ENCODE measurements around the gene DYRK3.

The DYRK3 gene

DNA sequence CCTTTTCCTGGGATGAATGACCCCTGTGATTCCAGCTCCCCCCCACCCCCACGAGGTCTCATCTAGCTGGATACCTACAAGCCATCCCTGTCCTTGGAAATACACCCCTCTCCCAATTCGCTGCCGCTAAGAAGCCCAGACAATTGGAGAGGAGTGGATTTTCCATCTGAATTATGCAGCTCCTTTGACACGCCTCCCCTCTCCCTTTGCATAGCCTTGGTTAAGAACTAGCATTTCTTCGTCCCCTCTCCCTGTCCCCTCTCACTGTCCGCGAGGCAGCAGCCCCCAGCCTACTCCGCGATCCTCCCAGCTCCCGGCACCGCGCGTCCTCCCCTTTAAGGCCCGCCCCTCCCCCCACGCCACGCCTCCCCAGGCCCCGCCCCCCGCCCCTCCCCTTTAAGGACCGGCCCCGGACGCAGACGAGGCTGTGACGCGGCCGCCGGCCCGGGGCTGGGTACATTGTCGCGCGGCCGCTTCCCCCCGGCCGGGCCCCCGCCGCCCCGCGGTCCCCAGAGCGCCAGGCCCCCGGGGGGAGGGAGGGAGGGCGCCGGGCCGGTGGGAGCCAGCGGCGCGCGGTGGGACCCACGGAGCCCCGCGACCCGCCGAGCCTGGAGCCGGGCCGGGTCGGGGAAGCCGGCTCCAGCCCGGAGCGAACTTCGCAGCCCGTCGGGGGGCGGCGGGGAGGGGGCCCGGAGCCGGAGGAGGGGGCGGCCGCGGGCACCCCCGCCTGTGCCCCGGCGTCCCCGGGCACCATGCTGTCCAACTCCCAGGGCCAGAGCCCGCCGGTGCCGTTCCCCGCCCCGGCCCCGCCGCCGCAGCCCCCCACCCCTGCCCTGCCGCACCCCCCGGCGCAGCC, 49.4 kb downstream of the DYRK3 start, which contains the start of gene MAPKAPK2:
MAPKAPK2 (plus strand) TSS at position 428 of the 856 bp plus-strand sequence; CDS start at position 753, 325 bp downstream.
- TF ChIP-seq POLR2A (IDR thresholded peaks at IDR 0.05; ENCODE audit: extremely low read depth, insufficient read length): peak; percentile 33
- TF ChIP-seq, protein P1, sequence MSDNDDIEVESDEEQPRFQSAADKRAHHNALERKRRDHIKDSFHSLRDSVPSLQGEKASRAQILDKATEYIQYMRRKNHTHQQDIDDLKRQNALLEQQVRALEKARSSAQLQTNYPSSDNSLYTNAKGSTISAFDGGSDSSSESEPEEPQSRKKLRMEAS (IDR thresholded peaks at IDR 0.05; ENCODE audit: low read depth, low read length): no peak
- peak; percentile 80 for DNase-seq (ENCODE audit: low read depth)
- peak within 1 kb of the TSS; percentile 91 for H3K4me3 ChIP-seq (ENCODE audit: low read depth, low read length)

DNA sequence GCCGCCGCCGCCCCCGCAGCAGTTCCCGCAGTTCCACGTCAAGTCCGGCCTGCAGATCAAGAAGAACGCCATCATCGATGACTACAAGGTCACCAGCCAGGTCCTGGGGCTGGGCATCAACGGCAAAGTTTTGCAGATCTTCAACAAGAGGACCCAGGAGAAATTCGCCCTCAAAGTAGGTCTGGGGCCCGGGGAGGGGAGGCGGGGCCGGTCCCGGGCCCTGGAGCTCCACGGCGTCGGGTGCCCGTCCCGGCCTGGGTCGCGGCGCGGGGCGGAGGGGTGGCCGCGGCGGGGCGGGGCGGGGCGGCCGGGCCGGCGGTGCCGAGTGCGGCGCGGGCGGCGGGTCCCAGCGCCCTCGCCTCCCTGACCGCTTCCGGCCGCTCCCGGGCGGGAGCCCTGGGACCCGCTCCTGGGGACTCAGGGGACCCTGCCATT, 50.0 kb downstream of the DYRK3 start:
- H3K4me3 ChIP-seq (ENCODE audit: low read depth, low read length): peak overlapping the region; percentile 91
- TF ChIP-seq, protein P1 (IDR thresholded peaks at IDR 0.05; ENCODE audit: low read depth, low read length): no peak
- TF ChIP-seq, protein P2, sequence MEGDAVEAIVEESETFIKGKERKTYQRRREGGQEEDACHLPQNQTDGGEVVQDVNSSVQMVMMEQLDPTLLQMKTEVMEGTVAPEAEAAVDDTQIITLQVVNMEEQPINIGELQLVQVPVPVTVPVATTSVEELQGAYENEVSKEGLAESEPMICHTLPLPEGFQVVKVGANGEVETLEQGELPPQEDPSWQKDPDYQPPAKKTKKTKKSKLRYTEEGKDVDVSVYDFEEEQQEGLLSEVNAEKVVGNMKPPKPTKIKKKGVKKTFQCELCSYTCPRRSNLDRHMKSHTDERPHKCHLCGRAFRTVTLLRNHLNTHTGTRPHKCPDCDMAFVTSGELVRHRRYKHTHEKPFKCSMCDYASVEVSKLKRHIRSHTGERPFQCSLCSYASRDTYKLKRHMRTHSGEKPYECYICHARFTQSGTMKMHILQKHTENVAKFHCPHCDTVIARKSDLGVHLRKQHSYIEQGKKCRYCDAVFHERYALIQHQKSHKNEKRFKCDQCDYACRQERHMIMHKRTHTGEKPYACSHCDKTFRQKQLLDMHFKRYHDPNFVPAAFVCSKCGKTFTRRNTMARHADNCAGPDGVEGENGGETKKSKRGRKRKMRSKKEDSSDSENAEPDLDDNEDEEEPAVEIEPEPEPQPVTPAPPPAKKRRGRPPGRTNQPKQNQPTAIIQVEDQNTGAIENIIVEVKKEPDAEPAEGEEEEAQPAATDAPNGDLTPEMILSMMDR (IDR thresholded peaks at IDR 0.05; ENCODE audit: low read depth, low read length): no peak
- TF ChIP-seq MYC (IDR thresholded peaks at IDR 0.05; ENCODE audit: low read depth, low read length) (no peak), POLR2A (IDR thresholded peaks at IDR 0.05; ENCODE audit: extremely low read depth, insufficient read length) (peak; percentile 14)
- peak; percentile 67 for DNase-seq (ENCODE audit: low read depth)

DNA sequence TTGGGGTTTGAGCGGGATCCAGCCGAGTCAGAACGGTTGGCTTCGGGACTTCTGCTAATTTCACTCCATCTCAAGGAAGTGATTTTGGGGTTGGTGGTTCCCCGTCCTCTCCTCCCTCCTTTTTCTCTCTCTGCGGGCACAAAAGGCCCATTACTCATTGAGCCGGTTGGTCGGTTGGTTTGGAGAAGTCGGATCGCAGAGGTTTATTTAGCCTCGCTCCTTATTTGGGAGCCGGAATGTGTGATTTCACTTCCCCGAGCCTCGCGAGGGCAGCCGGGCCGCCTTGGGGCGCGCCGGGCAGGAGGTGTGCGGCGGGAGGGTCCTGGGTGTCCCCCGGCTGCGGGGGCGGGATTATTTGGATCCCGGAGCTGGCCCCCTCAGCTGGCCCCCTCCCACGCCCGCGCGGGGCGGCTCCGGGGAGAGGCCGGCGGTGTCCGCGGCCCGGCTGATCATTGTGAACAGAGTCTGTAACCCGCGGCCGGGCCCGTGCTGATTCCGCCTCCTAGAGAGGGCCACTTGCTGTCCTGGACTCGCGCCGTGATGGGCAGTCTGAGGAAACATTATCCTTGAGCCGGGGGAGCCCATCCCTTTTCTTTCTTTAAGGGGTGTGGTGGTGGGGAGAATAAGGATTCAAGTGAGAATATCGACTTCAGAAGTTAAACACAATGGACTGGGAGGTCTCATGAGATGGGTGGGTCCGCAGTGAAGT, 50.6 kb downstream of the DYRK3 start:
- peak overlapping the region; percentile 91 for H3K4me3 ChIP-seq (ENCODE audit: low read depth, low read length)
- TF ChIP-seq POLR2A (IDR thresholded peaks at IDR 0.05; ENCODE audit: extremely low read depth, insufficient read length): no peak
- TF ChIP-seq MYC (IDR thresholded peaks at IDR 0.05; ENCODE audit: low read depth, low read length): no peak
- TF ChIP-seq, protein P2 (IDR thresholded peaks at IDR 0.05; ENCODE audit: low read depth, low read length): no peak
- TF ChIP-seq, protein P1 (IDR thresholded peaks at IDR 0.05; ENCODE audit: low read depth, low read length): no peak; the same call in 1 of the 2 replicates
- DNase-seq (ENCODE audit: low read depth): peak; percentile 89

DNA sequence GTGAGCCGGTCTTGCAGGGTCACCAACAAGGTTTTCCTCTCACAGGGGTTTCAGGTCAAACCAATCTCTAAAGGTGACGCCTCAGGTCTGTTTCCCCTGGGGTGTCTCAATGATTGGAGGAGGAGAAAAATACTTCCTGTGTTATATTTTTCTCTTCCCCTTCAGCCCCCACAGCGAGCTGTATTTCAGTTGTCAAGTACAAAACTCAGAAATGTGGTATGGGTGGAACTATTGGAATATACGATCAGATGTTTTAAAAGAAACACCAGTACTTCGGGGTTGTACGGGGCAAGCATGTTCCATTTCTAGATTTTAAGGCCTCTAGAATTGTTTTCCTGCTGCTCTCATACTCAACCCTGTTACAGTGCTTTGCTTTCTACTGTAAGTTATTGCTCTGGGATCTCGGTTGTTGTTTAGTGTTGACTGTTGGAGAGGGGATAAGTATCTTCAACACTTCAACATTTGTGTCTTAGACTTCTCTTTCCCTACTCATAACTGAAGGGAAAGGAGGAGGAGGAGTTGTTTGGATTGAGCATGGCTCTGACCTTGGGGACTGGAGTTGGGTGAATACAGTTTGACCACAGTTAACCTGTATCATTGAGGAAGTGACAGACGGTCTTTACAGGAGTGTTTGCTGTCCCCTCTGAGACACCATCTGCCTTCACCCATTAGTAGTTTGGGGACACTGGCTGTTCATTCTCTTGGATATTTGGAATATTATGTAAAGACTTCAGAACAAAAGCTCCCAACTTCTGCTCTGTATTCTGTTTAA, 51.3 kb downstream of the DYRK3 start:
- TF ChIP-seq MYC (IDR thresholded peaks at IDR 0.05; ENCODE audit: low read depth, low read length): no peak
- TF ChIP-seq POLR2A (IDR thresholded peaks at IDR 0.05; ENCODE audit: extremely low read depth, insufficient read length): no peak
- DNase-seq (ENCODE audit: low read depth): peak; percentile 56
- peak overlapping the region; percentile 91 for H3K4me3 ChIP-seq (ENCODE audit: low read depth, low read length)

DNA sequence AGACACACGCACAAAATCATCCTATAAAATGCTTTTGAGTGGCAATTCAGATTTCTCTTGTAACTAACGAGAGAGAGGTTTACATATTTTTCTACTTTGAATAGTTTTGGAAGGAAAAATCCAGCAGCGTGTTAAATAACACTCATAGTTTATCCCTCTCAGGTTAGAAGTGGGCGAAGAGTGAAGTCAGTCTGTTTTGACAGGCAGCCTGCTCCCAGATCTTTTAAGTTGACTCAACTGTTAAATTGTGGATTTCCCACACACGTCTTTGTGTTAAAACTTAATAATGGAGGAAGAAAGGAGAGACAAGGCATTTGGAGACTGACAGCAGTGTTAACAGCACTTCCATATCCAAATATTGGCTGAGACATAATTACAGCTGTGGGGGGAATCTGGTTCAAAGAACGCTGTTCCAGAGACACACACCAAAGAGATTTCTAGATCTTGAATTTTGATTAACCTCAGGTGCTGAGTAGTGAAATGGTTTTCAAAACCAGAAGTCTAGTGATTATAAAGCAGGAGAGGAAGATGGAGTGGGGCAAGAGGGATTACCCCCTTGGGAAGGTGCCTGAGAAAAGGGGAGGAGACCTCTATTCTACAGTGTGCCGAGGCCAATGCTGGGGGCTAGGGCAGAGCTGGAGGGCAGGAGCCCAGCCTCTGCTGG, 52.0 kb downstream of the DYRK3 start:
- TF ChIP-seq, protein P2 (IDR thresholded peaks at IDR 0.05; ENCODE audit: low read depth, low read length): no peak
- no peak for DNase-seq (ENCODE audit: low read depth)
- peak overlapping the region; percentile 91 for H3K4me3 ChIP-seq (ENCODE audit: low read depth, low read length)

DNA sequence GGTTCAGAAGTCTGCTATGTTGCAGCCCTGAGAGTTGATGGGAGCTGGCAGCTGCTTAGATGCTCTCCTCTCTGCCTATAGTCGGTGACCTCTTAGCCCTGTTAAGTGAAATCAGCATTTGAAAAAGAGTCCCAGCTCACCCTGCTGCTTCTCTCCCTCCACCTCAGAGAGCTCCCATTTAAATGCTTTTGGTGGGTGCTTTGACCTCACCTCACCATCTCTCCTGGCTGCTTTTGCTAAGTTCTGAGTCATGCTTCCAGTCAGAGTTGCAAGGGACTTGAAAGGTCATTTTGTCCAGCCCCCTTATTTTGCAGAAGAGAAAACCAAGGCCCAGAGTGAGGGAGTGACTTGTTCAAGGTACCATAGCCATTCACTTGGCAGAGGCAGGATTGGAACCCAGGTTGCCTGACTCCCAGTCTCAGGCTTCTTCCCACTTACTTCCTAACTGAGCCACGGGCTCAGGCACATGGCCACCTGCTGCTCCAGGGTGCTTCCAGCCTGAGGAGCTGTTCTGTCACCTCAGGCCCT, 52.6 kb downstream of the DYRK3 start:
- TF ChIP-seq MYC (IDR thresholded peaks at IDR 0.05; ENCODE audit: low read depth, low read length): no peak
- TF ChIP-seq, protein P2 (IDR thresholded peaks at IDR 0.05; ENCODE audit: low read depth, low read length): no peak
- no peak for TF ChIP-seq POLR2A (IDR thresholded peaks at IDR 0.05; ENCODE audit: extremely low read depth, insufficient read length)
- TF ChIP-seq, protein P1 (IDR thresholded peaks at IDR 0.05; ENCODE audit: low read depth, low read length): no peak
- no peak overlapping the region for H3K4me3 ChIP-seq (ENCODE audit: low read depth, low read length)
- peak; percentile 52 for DNase-seq (ENCODE audit: low read depth)

Measured in NB4 (cell line).